Astrocyte of the cerebellum (primary cell): ENCODE results near the gene ITGAL.

Source experiments
- DNase-seq: peaks from one replicate; pipeline ENCODE4 v3.0.0-alpha.2; 2011; ENCODE audit warnings: low read depth
- H3K4me3 ChIP-seq: 2 replicates; pipeline ENCODE4 v1.5.1; 2011; ENCODE audit warnings: mild to moderate bottlenecking, low read depth, low read length, moderate library complexity
- in situ Hi-C: cut with HindIII; loops from 2 replicates; pipeline ENCODE4 v1.10.0; 2017; ENCODE audit warnings: low sequenced_read_pairs
- TF ChIP-seq, protein P1 (sequence below): IDR thresholded peaks from 2 replicates; pipeline ENCODE4 v1.5.1; 2012; ENCODE audit warnings: low read length, low read depth, moderate library complexity, mild to moderate bottlenecking; ENCODE audit errors: missing control alignments

Gene ITGAL

DNA sequence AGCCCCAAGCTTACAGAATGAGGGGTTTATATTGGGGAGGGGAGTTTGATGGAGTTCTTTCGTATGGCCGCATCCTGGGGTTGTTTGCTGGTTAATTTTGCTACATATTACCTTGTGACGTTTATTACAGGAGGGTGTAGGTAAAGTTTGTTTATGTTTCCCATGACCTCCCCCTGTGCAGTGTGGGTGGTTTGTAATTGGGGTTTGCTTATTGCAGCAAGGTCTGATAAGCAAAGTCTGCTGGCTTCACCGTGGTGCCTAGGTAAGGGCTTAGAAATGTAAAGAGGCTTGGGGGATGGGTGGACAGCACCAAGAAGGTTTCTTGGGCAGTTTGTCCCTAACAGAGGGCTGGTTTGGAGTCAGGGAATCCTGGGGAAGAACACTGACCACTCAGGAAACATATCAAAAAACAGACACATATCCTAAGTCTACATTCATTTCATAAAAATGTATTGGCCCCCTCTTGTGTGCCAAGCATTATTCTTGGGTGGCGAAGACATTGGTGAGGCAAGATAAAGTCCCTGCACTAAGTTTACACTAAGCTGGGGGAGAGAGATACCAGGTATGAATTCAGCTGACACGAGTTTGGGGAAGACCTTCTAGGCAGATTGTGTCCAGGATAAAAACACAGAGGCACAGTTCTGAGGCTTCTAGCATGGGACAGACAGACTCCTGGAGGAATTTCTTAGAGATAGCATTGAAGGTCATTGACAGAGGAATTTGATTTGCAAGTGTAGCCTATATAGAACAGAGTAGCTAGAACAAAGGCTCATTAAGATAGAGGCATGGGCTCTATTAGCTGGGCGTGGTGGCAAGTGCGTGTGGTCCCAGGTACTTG, 76.1 kb downstream of the ITGAL start:
- H3K4me3 ChIP-seq, result no peak overlapping the region
- TF ChIP-seq, protein P1, sequence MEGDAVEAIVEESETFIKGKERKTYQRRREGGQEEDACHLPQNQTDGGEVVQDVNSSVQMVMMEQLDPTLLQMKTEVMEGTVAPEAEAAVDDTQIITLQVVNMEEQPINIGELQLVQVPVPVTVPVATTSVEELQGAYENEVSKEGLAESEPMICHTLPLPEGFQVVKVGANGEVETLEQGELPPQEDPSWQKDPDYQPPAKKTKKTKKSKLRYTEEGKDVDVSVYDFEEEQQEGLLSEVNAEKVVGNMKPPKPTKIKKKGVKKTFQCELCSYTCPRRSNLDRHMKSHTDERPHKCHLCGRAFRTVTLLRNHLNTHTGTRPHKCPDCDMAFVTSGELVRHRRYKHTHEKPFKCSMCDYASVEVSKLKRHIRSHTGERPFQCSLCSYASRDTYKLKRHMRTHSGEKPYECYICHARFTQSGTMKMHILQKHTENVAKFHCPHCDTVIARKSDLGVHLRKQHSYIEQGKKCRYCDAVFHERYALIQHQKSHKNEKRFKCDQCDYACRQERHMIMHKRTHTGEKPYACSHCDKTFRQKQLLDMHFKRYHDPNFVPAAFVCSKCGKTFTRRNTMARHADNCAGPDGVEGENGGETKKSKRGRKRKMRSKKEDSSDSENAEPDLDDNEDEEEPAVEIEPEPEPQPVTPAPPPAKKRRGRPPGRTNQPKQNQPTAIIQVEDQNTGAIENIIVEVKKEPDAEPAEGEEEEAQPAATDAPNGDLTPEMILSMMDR, result no peak
- DNase-seq, result no peak
- in situ Hi-C loops, result no loop called here

GRCh38 chr16:30551781-30552180, 79.2 kb downstream of the ITGAL start:
- no peak for DNase-seq
- in situ Hi-C loops, result no loop called here
- no peak overlapping the region for H3K4me3 ChIP-seq
- TF ChIP-seq, protein P1, result no peak

- in situ Hi-C loops, result no loop called here
- TF ChIP-seq, protein P1, result no peak
- no peak overlapping the region for H3K4me3 ChIP-seq
- DNase-seq, result no peak
Observed at GRCh38 chr16:30552956-30553355, 80.4 kb downstream of the ITGAL start.

DNA sequence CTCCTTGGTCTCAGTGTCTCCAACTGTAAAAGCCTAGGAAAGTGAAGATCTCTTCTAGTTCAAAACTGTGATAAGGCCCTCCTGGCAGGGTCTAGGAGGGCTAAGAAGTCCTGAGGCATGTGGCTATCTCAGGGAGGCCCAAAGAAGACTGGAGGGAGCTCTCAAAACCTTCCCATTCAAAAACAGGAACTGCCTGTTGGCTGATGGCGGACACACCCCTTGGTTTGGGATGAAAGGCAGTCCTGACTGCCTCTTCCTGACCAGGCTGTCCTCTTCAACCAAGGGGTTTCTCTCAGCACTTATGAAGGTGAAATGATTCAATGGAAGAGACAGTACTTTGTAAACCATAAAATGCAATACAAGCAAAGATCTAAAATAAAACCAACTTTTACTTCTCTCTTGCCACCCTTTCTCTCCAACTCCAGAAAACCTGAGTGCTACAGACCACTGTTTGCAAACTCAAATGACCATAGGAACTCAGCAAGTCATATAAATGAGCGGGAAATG, 80.9 kb downstream of the ITGAL start:
- no peak overlapping the region for H3K4me3 ChIP-seq
- TF ChIP-seq, protein P1, result no peak
- in situ Hi-C loops, result no loop called here
- DNase-seq, result no peak

- no peak overlapping the region for H3K4me3 ChIP-seq
- no peak for DNase-seq
- TF ChIP-seq, protein P1, result no peak
- in situ Hi-C loops, result no loop called here
Observed at GRCh38 chr16:30554557-30555314, 82.2 kb downstream of the ITGAL start.

GRCh38 chr16:30555315-30556124, 83.0 kb downstream of the ITGAL start:
- H3K4me3 ChIP-seq, result no peak overlapping the region
- in situ Hi-C loops, result no loop called here
- TF ChIP-seq, protein P1, result no peak
- no peak for DNase-seq
